ENCODE results near the gene ZBTB18. TPM values are rescaled to one million over a fixed set of nuclear protein-coding genes. Genes with fewer than 3 reads are reported as not detected.

Gene ZBTB18
- total RNA-seq, 2 experiments from 2014 or later, result 8.2 TPM

Other genes starting within 250 kb of the ZBTB18 start
- gene AKT3, start 201.0 kb upstream of the ZBTB18 start, total RNA-seq, result 10 to 100 TPM; 31.7 to 34.6 TPM